ENCODE measurements around the gene DLAT.
"Not testable (repeated sequence)": the region's sequence is repeated elsewhere in the genome, so short reads cannot be mapped to it uniquely, and the experiment has no call there.

DLAT gene

GRCh38 chr11:112005422-112006094 is 19.6 kb upstream of the DLAT start:
- H3K27ac ChIP-seq (ENCODE audit: low read depth, low read length), result no peak overlapping the region
- H3K36me3 ChIP-seq (ENCODE audit: control insufficient read depth, insufficient read depth, low read length), result peaks cover 20% of the 10 kb centered on the region
- H3K4me3 ChIP-seq (ENCODE audit: low read depth, low read length), result no peak overlapping the region
- peaks cover 16% of the 10 kb centered on the region for H3K9me3 ChIP-seq (ENCODE audit: control insufficient read depth, insufficient read depth, low read depth, low read length)
- H3K4me1 ChIP-seq (ENCODE audit: control insufficient read depth, insufficient read depth, low read length), result no peaks in the 10 kb centered on the region
- H3K27me3 ChIP-seq (ENCODE audit: control insufficient read depth, insufficient read depth, low read length), result no peaks in the 10 kb centered on the region
- no peak overlapping the region for H3K9ac ChIP-seq (ENCODE audit: low read length)

- not testable (repeated sequence) for H3K27ac ChIP-seq (ENCODE audit: low read depth, low read length); H3K27me3 ChIP-seq (ENCODE audit: control insufficient read depth, insufficient read depth, low read length); H3K4me3 ChIP-seq (ENCODE audit: low read depth, low read length); H3K9ac ChIP-seq (ENCODE audit: low read length); H3K4me1 ChIP-seq (ENCODE audit: control insufficient read depth, insufficient read depth, low read length)
- Histone ChIP-seq H3K36me3 (ENCODE audit: control insufficient read depth, insufficient read depth, low read length) (peaks cover 15% of the 10 kb centered on the region; the same call in 1 of the 2 replicates), H3K9me3 (ENCODE audit: control insufficient read depth, insufficient read depth, low read depth, low read length) (peaks cover 16% of the 10 kb centered on the region)
Measured at GRCh38 chr11:112006095-112006441, 19.1 kb upstream of the DLAT start.

GRCh38 chr11:112011451-112011850 is 13.8 kb upstream of the DLAT start:
- not testable (repeated sequence) for H3K4me1 ChIP-seq (ENCODE audit: control insufficient read depth, insufficient read depth, low read length); H3K9ac ChIP-seq (ENCODE audit: low read length); H3K36me3 ChIP-seq (ENCODE audit: control insufficient read depth, insufficient read depth, low read length); H3K27me3 ChIP-seq (ENCODE audit: control insufficient read depth, insufficient read depth, low read length); H3K4me3 ChIP-seq (ENCODE audit: low read depth, low read length); H3K27ac ChIP-seq (ENCODE audit: low read depth, low read length); H3K9me3 ChIP-seq (ENCODE audit: control insufficient read depth, insufficient read depth, low read depth, low read length)

GRCh38 chr11:112012874-112013273 is 12.3 kb upstream of the DLAT start:
- Histone ChIP-seq H3K36me3 (ENCODE audit: control insufficient read depth, insufficient read depth, low read length) (no peaks in the 10 kb centered on the region), H3K4me1 (ENCODE audit: control insufficient read depth, insufficient read depth, low read length) (no peaks in the 10 kb centered on the region), H3K9ac (ENCODE audit: low read length) (no peak overlapping the region), H3K4me3 (ENCODE audit: low read depth, low read length) (no peak overlapping the region), H3K27ac (ENCODE audit: low read depth, low read length) (no peak overlapping the region), H3K27me3 (ENCODE audit: control insufficient read depth, insufficient read depth, low read length) (no peaks in the 10 kb centered on the region), H3K9me3 (ENCODE audit: control insufficient read depth, insufficient read depth, low read depth, low read length) (no peaks in the 10 kb centered on the region)

- no peaks in the 10 kb centered on the region for H3K27me3 ChIP-seq (ENCODE audit: control insufficient read depth, insufficient read depth, low read length)
- no peak overlapping the region for H3K9ac ChIP-seq (ENCODE audit: low read length)
- H3K27ac ChIP-seq (ENCODE audit: low read depth, low read length), result no peak overlapping the region
- no peak overlapping the region for H3K4me3 ChIP-seq (ENCODE audit: low read depth, low read length)
- no peaks in the 10 kb centered on the region for H3K9me3 ChIP-seq (ENCODE audit: control insufficient read depth, insufficient read depth, low read depth, low read length)
- H3K36me3 ChIP-seq (ENCODE audit: control insufficient read depth, insufficient read depth, low read length), result peaks cover 4% of the 10 kb centered on the region; the same call in 1 of the 2 replicates
- H3K4me1 ChIP-seq (ENCODE audit: control insufficient read depth, insufficient read depth, low read length), result no peaks in the 10 kb centered on the region
Measured at GRCh38 chr11:112013497-112014164, 11.6 kb upstream of the DLAT start.

- H3K36me3 ChIP-seq (ENCODE audit: control insufficient read depth, insufficient read depth, low read length), result peaks cover 13% of the 10 kb centered on the region; the same call in 1 of the 2 replicates
- H3K9me3 ChIP-seq (ENCODE audit: control insufficient read depth, insufficient read depth, low read depth, low read length), result no peaks in the 10 kb centered on the region
- no peaks in the 10 kb centered on the region for H3K4me1 ChIP-seq (ENCODE audit: control insufficient read depth, insufficient read depth, low read length)
- no peaks in the 10 kb centered on the region for H3K27me3 ChIP-seq (ENCODE audit: control insufficient read depth, insufficient read depth, low read length)
- no peak overlapping the region for H3K4me3 ChIP-seq (ENCODE audit: low read depth, low read length)
- no peak overlapping the region for H3K27ac ChIP-seq (ENCODE audit: low read depth, low read length)
- no peak overlapping the region for H3K9ac ChIP-seq (ENCODE audit: low read length)
Measured at GRCh38 chr11:112016088-112016764, 9.0 kb upstream of the DLAT start.

GRCh38 chr11:112016765-112017376 is 8.3 kb upstream of the DLAT start:
- Histone ChIP-seq H3K27me3 (ENCODE audit: control insufficient read depth, insufficient read depth, low read length) (no peaks in the 10 kb centered on the region), H3K4me3 (ENCODE audit: low read depth, low read length) (no peak overlapping the region), H3K9ac (ENCODE audit: low read length) (no peak overlapping the region), H3K36me3 (ENCODE audit: control insufficient read depth, insufficient read depth, low read length) (peaks cover 13% of the 10 kb centered on the region; the same call in 1 of the 2 replicates), H3K27ac (ENCODE audit: low read depth, low read length) (no peak overlapping the region), H3K4me1 (ENCODE audit: control insufficient read depth, insufficient read depth, low read length) (no peaks in the 10 kb centered on the region), H3K9me3 (ENCODE audit: control insufficient read depth, insufficient read depth, low read depth, low read length) (no peaks in the 10 kb centered on the region)

- H3K4me1 ChIP-seq (ENCODE audit: control insufficient read depth, insufficient read depth, low read length), result no peaks in the 10 kb centered on the region
- peaks cover 13% of the 10 kb centered on the region; the same call in 1 of the 2 replicates for H3K36me3 ChIP-seq (ENCODE audit: control insufficient read depth, insufficient read depth, low read length)
- H3K27ac ChIP-seq (ENCODE audit: low read depth, low read length), result no peak overlapping the region
- H3K9ac ChIP-seq (ENCODE audit: low read length), result no peak overlapping the region
- H3K9me3 ChIP-seq (ENCODE audit: control insufficient read depth, insufficient read depth, low read depth, low read length), result no peaks in the 10 kb centered on the region
- no peaks in the 10 kb centered on the region for H3K27me3 ChIP-seq (ENCODE audit: control insufficient read depth, insufficient read depth, low read length)
- H3K4me3 ChIP-seq (ENCODE audit: low read depth, low read length), result no peak overlapping the region
Measured at GRCh38 chr11:112017538-112017937, 7.7 kb upstream of the DLAT start.

GRCh38 chr11:112019066-112019465 is 6.1 kb upstream of the DLAT start:
- H3K36me3 ChIP-seq (ENCODE audit: control insufficient read depth, insufficient read depth, low read length), result peaks cover 13% of the 10 kb centered on the region; the same call in 1 of the 2 replicates
- H3K9me3 ChIP-seq (ENCODE audit: control insufficient read depth, insufficient read depth, low read depth, low read length), result no peaks in the 10 kb centered on the region
- H3K27me3 ChIP-seq (ENCODE audit: control insufficient read depth, insufficient read depth, low read length), result no peaks in the 10 kb centered on the region
- H3K4me1 ChIP-seq (ENCODE audit: control insufficient read depth, insufficient read depth, low read length), result peaks cover 5% of the 10 kb centered on the region; the same call in 1 of the 2 replicates
- no peak overlapping the region for H3K9ac ChIP-seq (ENCODE audit: low read length)
- H3K4me3 ChIP-seq (ENCODE audit: low read depth, low read length), result no peak overlapping the region
- no peak overlapping the region for H3K27ac ChIP-seq (ENCODE audit: low read depth, low read length)

GRCh38 chr11:112023104-112023503 is 2.1 kb upstream of the DLAT start:
- no peaks in the 10 kb centered on the region for H3K27me3 ChIP-seq (ENCODE audit: control insufficient read depth, insufficient read depth, low read length)
- no peak overlapping the region for H3K4me3 ChIP-seq (ENCODE audit: low read depth, low read length)
- H3K4me1 ChIP-seq (ENCODE audit: control insufficient read depth, insufficient read depth, low read length), result peaks cover 5% of the 10 kb centered on the region; the same call in 1 of the 2 replicates
- peaks cover 16% of the 10 kb centered on the region for H3K36me3 ChIP-seq (ENCODE audit: control insufficient read depth, insufficient read depth, low read length)
- H3K27ac ChIP-seq (ENCODE audit: low read depth, low read length), result no peak overlapping the region
- no peak overlapping the region for H3K9ac ChIP-seq (ENCODE audit: low read length)
- H3K9me3 ChIP-seq (ENCODE audit: control insufficient read depth, insufficient read depth, low read depth, low read length), result no peaks in the 10 kb centered on the region

Measured in HUES6 (cell line).